NOMO-1 treated with dmso at 0.1 percent for 144 hours (cell line): ENCODE results near the gene NLGN2.

ENCODE experiments used
- DNase-seq: peaks from one replicate; lab custom pipeline; 2025; ENCODE audit not compliant: unreplicated experiment; lab: John Stamatoyannopoulos, UW

The NLGN2 gene

GRCh38 chr17:7413346-7413985, 5.8 kb downstream of the NLGN2 start:
- DNase-seq, result no peak

DNA sequence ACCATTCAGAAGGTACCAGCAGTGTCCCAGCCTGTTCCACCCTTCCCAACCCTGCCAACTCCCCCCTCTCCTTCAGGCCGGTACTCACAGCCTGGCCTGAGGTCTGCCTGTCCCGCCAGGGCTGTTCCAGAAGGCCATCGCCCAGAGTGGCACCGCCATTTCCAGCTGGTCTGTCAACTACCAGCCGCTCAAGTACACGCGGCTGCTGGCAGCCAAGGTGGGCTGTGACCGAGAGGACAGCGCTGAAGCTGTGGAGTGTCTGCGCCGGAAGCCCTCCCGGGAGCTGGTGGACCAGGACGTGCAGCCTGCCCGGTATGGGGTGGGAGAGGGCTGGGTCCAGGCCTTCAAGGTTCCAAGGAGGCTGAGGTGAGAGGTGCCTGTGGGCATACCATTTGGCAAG, 7.2 kb downstream of the NLGN2 start:
- no peak for DNase-seq

GRCh38 chr17:7415784-7416183, 8.1 kb downstream of the NLGN2 start:
- no peak for DNase-seq

- no peak for DNase-seq
Measured at GRCh38 chr17:7416323-7416722, 8.7 kb downstream of the NLGN2 start.

GRCh38 chr17:7417056-7417655, 9.5 kb downstream of the NLGN2 start:
- no peak for DNase-seq

DNA sequence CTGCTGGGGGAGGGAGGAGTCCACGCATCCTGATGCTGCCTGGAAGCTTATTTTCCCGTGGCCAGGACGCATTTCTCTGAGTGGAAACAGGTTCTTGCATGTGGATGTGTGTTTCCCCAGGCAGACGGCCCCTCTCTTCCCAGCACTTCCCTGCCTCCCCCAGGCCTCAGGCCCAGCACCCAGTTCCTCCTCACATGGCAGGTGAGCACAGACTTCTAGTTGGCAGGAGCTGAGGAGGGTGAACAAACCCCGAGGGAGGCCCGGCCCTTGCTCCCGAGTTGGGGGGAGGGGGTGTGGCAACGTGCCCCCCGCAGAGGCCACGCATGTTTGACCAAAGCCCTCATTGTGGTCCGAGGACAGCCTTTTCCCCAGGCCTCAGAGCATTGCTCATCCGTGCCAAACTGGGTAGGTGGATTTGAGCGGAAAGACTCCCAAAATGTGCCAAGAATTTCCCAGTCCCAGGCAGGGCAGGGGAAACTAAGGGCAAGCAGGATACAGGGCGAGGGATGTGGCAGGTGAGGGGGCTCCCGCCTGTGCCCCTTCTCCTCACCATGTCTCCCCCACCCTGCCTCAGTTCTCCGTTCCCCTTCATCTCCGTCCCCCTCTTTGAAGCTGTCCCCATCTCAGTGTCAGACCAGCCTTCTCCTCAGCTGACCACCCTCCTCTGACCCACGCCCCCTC, 11.0 kb downstream of the NLGN2 start:
- DNase-seq, result no peak

GRCh38 chr17:7419819-7420610, 12.4 kb downstream of the NLGN2 start, which contains the start of gene SPEM1:
SPEM1 (plus strand) TSS chr17:7420324; CDS start chr17:7420385, 61 bp downstream.
- DNase-seq, result no peak

GRCh38 chr17:7421186-7421585, 13.5 kb downstream of the NLGN2 start:
- DNase-seq, result no peak

DNA sequence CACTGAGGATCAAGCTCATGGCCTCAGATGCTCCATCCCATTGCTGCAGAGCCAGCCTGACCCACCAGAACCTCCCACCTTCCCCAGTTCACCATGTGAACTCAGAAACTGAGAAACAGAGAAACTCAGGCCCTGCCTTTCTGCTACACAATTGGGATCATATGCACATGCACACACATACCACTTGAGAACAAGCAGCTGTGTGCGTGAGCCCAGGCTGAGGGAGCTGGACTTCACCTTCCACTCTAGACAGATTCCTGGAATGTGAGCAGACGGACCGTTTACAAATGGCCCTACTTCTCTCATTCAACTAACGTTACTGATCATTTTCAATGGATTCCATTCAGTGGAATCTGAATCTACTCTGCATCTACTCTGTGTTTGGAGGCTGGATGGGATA, 16.0 kb downstream of the NLGN2 start:
- DNase-seq, result no peak

- DNase-seq, result no peak
Measured at GRCh38 chr17:7425316-7425715, 17.7 kb downstream of the NLGN2 start, which contains the start of gene SPEM2. SPEM2 (plus strand) TSS chr17:7425616; CDS start chr17:7425689, 73 bp downstream.

DNA sequence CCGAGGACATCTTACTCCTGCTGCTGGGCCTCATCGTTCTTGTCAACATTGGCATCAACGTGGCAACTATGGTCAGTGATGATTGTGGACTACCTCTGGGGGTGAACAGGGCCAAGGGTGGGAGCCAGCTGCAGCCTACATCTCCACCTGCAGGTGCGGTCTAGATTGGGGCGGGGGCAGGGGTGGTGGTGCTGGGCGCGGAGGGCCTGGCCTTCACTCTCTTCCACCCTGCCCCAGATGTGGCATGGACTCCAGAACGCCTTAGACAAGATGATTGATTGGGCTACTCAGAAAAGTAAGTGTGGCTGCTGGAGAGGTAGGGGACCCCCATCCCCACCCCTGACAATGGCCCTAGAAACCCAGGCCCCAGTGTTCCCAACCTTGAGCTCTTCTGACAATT, 18.1 kb downstream of the NLGN2 start:
- no peak for DNase-seq

- no peak for DNase-seq
Measured at GRCh38 chr17:7426203-7426863, 18.7 kb downstream of the NLGN2 start.

DNA sequence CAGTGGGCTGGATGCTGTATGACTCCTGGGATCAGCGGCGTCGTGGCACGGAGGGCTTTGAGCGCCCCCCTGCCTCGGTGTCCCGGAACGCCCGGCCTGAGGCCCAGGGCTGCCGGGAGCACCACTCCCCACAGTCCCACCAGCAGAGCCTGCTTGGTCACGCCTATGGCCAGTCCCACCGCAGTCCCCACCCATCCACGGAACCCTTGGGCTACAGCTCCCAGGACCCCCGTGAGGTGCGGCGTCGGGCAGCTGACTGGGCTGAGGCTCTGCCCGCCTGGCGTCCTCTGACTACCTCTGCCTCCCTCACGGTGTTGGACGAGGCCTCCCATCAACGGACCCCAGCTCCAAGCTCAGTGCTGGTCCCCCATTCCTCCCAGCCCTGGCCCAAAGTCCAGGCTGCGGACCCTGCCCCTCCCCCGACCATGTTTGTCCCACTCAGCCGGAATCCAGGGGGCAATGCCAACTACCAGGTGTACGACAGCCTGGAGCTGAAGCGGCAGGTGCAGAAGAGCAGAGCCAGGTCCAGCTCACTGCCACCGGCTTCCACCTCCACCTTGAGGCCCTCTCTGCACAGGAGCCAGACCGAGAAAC, 19.3 kb downstream of the NLGN2 start:
- DNase-seq, result no peak

- no peak for DNase-seq
Measured at GRCh38 chr17:7427549-7427948, 19.9 kb downstream of the NLGN2 start.

GRCh38 chr17:7428557-7428956, 20.9 kb downstream of the NLGN2 start, which contains the start of gene SPEM3:
SPEM3 (plus strand) TSS chr17:7428857; CDS start chr17:7428903, 46 bp downstream.
- no peak for DNase-seq

DNA sequence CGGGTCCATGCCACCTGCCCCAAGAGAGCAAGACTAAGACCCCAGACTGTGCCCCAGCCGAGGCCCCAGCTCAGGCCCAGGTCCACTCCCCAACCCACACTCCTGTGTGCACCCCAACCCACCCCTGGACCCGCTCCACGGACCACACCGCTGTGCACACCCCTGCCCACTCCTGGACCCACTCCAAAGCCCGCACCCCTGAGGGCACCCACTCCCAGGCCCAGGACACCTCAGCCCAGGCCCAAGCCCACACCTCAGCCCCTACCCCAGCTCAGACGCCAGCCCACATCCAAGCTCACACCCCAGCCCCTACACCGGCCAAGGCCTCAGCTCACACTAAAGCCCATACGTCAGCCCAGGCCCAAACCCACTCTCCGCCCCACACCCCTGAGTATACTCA, 22.1 kb downstream of the NLGN2 start:
- no peak for DNase-seq

DNA sequence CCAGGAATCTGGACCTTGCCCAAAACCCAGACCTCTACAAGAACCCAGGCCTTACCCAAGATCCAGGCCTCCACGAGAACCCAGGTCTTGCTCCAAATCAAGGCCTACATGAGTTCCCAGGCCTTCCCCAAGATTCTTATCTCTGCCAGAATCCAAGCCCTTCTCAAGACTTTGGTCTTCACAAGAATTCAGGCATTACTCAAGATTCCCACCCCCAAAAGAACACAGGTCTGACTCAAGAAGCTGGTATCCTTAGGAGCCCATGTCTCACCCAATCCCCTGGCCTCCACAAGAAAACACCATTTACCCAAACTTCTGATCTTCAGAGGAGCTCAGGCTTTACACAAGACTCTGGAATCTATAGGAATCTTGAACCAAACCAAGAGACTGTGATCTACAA, 23.6 kb downstream of the NLGN2 start:
- DNase-seq, result no peak

DNA sequence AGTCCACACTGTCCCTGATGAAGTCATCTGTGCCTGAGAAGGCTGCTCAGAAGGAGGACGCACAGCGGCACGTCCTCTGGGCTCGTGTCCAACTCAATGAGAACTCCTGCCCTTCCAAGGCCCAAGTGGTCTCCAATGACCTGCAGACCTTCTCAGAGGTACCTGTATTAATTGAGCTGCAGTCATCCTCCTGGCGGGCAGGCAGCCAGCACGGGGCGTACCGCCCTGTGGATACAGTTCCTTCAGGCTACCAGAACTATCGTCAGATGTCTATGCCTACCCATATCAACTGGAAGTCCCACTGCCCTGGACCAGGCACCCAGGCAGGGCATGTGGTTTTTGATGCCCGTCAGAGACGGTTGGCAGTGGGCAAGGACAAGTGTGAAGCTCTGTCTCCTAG, 24.7 kb downstream of the NLGN2 start:
- no peak for DNase-seq

- peak; percentile 65 for DNase-seq
Measured at GRCh38 chr17:7435676-7436555, 28.3 kb downstream of the NLGN2 start.
